Activated CD4-positive, CD25-positive, alpha-beta regulatory T cell treated with anti-CD3 and anti-CD28 coated beads, Interleukin-2, amount 50 U/mL, for 72 hours (primary cell): ENCODE data around the gene ZBTB34.

Experiments used
- DNase-seq: peaks from one replicate; pipeline ENCODE4 v3.0.0; 2021

Gene ZBTB34

GRCh38 chr9:126844085-126844484, 16.4 kb upstream of the ZBTB34 start:
- DNase-seq, result no peak

GRCh38 chr9:126847051-126847450, 13.4 kb upstream of the ZBTB34 start:
- no peak for DNase-seq

GRCh38 chr9:126849591-126850225, 10.7 kb upstream of the ZBTB34 start:
- no peak for DNase-seq

GRCh38 chr9:126851286-126851880, 9.1 kb upstream of the ZBTB34 start:
- no peak for DNase-seq

GRCh38 chr9:126852086-126852688, 8.3 kb upstream of the ZBTB34 start:
- DNase-seq, result no peak

- DNase-seq, result no peak
Observed at GRCh38 chr9:126853667-126854066, 6.8 kb upstream of the ZBTB34 start.

GRCh38 chr9:126854734-126855133, 5.7 kb upstream of the ZBTB34 start:
- no peak for DNase-seq

GRCh38 chr9:126856326-126856877, 4.0 kb upstream of the ZBTB34 start:
- DNase-seq, result no peak

GRCh38 chr9:126857261-126857960, 3.0 kb upstream of the ZBTB34 start:
- DNase-seq, result no peak

- DNase-seq, result no peak
Observed at GRCh38 chr9:126859111-126859510, 1.3 kb upstream of the ZBTB34 start.

- peak; percentile 45 for DNase-seq
Observed at GRCh38 chr9:126860757-126861466, 473 bp downstream of the ZBTB34 start.

GRCh38 chr9:126861707-126862103, 1.3 kb downstream of the ZBTB34 start:
- DNase-seq, result no peak

- no peak for DNase-seq
Observed at GRCh38 chr9:126862104-126862761, 1.8 kb downstream of the ZBTB34 start.

- DNase-seq, result no peak
Observed at GRCh38 chr9:126864771-126865170, 4.3 kb downstream of the ZBTB34 start.

GRCh38 chr9:126869368-126869767, 8.9 kb downstream of the ZBTB34 start:
- DNase-seq, result no peak

- no peak for DNase-seq
Observed at GRCh38 chr9:126872516-126872915, 12.1 kb downstream of the ZBTB34 start.

GRCh38 chr9:126874546-126875314, 14.3 kb downstream of the ZBTB34 start:
- no peak for DNase-seq

- no peak for DNase-seq
Observed at GRCh38 chr9:126875756-126876510, 15.5 kb downstream of the ZBTB34 start.

- DNase-seq, result no peak
Observed at GRCh38 chr9:126876531-126876930, 16.1 kb downstream of the ZBTB34 start.

GRCh38 chr9:126877418-126877817, 17.0 kb downstream of the ZBTB34 start:
- no peak for DNase-seq

- no peak for DNase-seq
Observed at GRCh38 chr9:126879288-126879687, 18.8 kb downstream of the ZBTB34 start.
